Right lobe of liver (tissue), 6 donors: ENCODE measurements around the gene TBC1D23. TPM values are rescaled to one million over a fixed set of nuclear protein-coding genes. Genes with fewer than 3 reads are reported as not detected.

Source experiments
- ATAC-seq, 4 donors: fragments of 200-7000 bp; cut with Tn5 transposase; one replicate each; pipeline ENCODE4 v1.9.1; 2020; ENCODE audit warnings: mild to moderate bottlenecking in 4 of 4, moderate library complexity in 4 of 4
- DNase-seq, 3 donors: peaks; one replicate each; pipeline ENCODE4 v3.0.0-alpha.2; 2020
- H3K27ac ChIP-seq, 3 donors: fragments of 200-600 bp; one replicate each; pipeline ENCODE4 v1.8.0; 2022
- H3K27me3 ChIP-seq, 2 donors: fragments of 200-600 bp; one replicate each; pipeline ENCODE4 v1.8.0; 2022
- H3K36me3 ChIP-seq, 4 donors: fragments of 200-600 bp; sonication (generic) in 1 of 4; one replicate each; pipeline versions ENCODE4 v1.5.1 to v1.8.0; 2017 to 2022; ENCODE audit warnings: control low read depth in 1 of 4
- H3K4me1 ChIP-seq, 4 donors: fragments of 200-600 bp; sonication (generic) in 1 of 4; one replicate each; pipeline versions ENCODE4 v1.5.1 to v1.8.0; 2017 to 2022; ENCODE audit warnings: control low read depth in 1 of 4
- H3K4me3 ChIP-seq, 3 donors: fragments of 200-600 bp; one replicate each; pipeline ENCODE4 v1.8.0; 2022
- H3K9me3 ChIP-seq, 4 donors: fragments of 200-600 bp; sonication (generic) in 1 of 4; one replicate each; pipeline versions ENCODE4 v1.5.1 to v1.8.0; 2017 to 2022; ENCODE audit warnings: control low read depth in 1 of 4
- POLR2A ChIP-seq: fragments of 450-650 bp; IDR thresholded peaks from one replicate; pipeline ENCODE4 v1.6.1; 2017; ENCODE audit warnings: antibody characterized with exemption, mild to moderate bottlenecking
- WGBS: methylation state at CpG from one replicate; pipeline ENCODE4 v1.1.6; 2018; ENCODE audit warnings: low coverage, low lambda C conversion rate; ENCODE audit not compliant: insufficient coverage; ENCODE audit errors: missing lambda C conversion rate; 5-methylcytosine and 5-hydroxymethylcytosine counted together
- intact Hi-C, 2 donors: fragments of 100-400 bp; cut with DNase I; formaldehyde crosslinking; loops; one replicate each; pipeline versions ENCODE4 v1.11.2 to v1.14.1; 2022
- total RNA-seq, 6 experiments: library from RNA; depleted of rRNA in 2 of 6; stranded (reverse); fragments of >200 nt in 2 of 6; fragmentation: NEBNext Ultra II Directional in 3 of 6; extraction: Animal tissue kit (Norgen Biotek cat#: 25700) in 3 of 6; gene quantifications; one replicate each; pipeline versions ENCODE4 v1.1.0 to v1.2.4, GENCODE V29; 2016 to 2023
- TF ChIP-seq, protein P1 (sequence below), 4 donors: fragments of 200-600 bp in 3 of 4; fragments of 450-650 bp in 1 of 4; IDR thresholded peaks; one replicate each; pipeline versions ENCODE4 v1.5.1 to v1.8.0; 2016 to 2022; ENCODE audit warnings: antibody characterized with exemption in 4 of 4, mild to moderate bottlenecking in 2 of 4
- donor health status: DM: no; HTN: yes; CAD: no.
- donor health status: DM: no; HTN: no; CAD: no.
- donor health status: DM: no; HTN: no; CAD: no.
- donor health status: DM: no; HTN: yes; CAD: no.
- donor health status: DM: no; HTN: yes; CAD: no.

Gene TBC1D23
- total RNA-seq, 6 experiments from 2014 or later = 13.9 to 26.2 (median 21.5) TPM

DNA sequence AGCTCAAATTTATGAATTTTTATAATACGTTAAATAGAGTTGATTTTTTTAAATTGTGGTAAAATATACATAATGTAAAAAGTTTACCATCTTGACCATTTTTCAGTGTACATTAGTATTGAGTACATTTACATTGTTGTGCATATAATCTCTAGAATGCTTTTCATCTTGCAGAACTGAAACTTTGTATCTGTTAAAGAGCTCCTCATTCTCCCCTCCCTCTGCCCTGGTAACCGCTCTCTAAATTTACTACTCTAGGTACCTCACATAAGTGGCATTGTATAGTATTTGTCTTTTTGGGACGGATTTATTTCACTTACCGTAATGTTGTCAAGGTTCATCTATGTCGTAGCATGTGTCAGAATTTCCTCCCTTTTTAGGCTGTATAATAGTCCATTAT lies 13.6 kb downstream of the TBC1D23 start:
- ATAC-seq (no peak), DNase-seq (no peak)
- TF ChIP-seq POLR2A = no peak
- TF ChIP-seq, protein P1, sequence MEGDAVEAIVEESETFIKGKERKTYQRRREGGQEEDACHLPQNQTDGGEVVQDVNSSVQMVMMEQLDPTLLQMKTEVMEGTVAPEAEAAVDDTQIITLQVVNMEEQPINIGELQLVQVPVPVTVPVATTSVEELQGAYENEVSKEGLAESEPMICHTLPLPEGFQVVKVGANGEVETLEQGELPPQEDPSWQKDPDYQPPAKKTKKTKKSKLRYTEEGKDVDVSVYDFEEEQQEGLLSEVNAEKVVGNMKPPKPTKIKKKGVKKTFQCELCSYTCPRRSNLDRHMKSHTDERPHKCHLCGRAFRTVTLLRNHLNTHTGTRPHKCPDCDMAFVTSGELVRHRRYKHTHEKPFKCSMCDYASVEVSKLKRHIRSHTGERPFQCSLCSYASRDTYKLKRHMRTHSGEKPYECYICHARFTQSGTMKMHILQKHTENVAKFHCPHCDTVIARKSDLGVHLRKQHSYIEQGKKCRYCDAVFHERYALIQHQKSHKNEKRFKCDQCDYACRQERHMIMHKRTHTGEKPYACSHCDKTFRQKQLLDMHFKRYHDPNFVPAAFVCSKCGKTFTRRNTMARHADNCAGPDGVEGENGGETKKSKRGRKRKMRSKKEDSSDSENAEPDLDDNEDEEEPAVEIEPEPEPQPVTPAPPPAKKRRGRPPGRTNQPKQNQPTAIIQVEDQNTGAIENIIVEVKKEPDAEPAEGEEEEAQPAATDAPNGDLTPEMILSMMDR (IDR thresholded peaks at IDR 0.05) = no peak
- Histone ChIP-seq H3K9me3 (no peaks in the 10 kb centered on the region), H3K4me3 (no peak overlapping the region), H3K36me3 (no peaks in the 10 kb centered on the region), H3K27ac (no peak overlapping the region), H3K4me1 (peaks cover 0 to 6% (median 0%) of the 10 kb centered on the region in 4 donors), H3K27me3 (no peaks in the 10 kb centered on the region)
- intact Hi-C loops = no loop called here
- 93% methylated on average over 5 of the region's 5 CpGs for WGBS

DNA sequence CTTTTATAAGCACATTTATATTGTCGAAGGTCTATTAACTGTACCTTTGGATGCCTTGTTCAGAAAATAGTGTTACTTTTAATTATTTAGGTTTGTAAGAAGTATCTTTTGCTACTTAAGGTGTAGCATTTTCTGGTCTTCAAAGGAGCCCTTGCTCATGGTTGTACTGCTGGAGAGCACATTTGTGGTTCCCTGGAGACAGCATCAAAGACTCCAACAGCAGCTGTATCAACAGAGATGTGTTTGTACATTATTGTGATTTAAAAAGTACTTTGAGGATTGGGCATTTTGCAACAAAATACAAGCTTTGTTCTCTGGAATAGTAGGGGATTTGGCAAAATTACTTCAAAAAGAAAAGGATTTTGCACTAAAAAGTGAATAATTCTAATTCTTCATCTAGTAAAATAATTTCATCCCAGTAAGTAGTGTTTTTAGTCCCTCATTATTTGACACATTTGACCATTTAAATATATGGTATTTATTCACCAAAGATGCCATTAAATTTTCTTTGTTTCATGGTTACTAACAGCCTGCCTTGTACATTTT lies 16.5 kb downstream of the TBC1D23 start:
- H3K27me3 ChIP-seq = no peaks in the 10 kb centered on the region
- H3K9me3 ChIP-seq = no peaks in the 10 kb centered on the region
- no peaks in the 10 kb centered on the region for H3K4me1 ChIP-seq
- H3K4me3 ChIP-seq = no peak overlapping the region
- ATAC-seq (no peak), DNase-seq (no peak)
- TF ChIP-seq POLR2A = no peak
- TF ChIP-seq, protein P1 (IDR thresholded peaks at IDR 0.05) = no peak
- intact Hi-C loops = no loop called here
- WGBS = 75% methylated on average over 1 of the region's 1 CpG
- peaks cover 0 to 24% (median 0%) of the 10 kb centered on the region in 4 donors for H3K36me3 ChIP-seq
- H3K27ac ChIP-seq = no peak overlapping the region

DNA sequence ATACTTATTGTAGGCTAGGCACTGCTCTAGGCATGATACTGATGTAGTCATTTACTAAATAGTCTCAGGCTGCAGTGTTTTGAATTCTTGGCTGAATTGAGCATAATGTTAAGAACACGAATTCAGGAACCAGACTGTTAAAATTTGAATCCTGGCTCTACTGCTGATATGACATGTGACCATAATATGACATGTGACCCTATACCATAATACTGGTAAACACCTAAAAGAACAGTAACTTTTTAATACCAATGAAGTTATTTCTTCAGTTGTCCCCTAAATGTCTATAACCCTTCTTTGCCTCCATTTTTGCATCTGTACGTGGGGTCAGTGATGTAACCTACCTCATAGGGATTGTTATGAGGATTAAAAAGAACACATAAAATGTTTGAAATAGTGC lies 18.1 kb downstream of the TBC1D23 start:
- intact Hi-C loops = no loop called here
- no peaks in the 10 kb centered on the region for H3K4me1 ChIP-seq
- no peak for TF ChIP-seq POLR2A
- TF ChIP-seq, protein P1 (IDR thresholded peaks at IDR 0.05) = no peak
- H3K27ac ChIP-seq = no peak overlapping the region
- no peaks in the 10 kb centered on the region for H3K27me3 ChIP-seq
- ATAC-seq = no peak
- 94% methylated on average over 2 of the region's 2 CpGs for WGBS
- no peaks in the 10 kb centered on the region for H3K9me3 ChIP-seq
- no peak overlapping the region for H3K4me3 ChIP-seq
- peaks cover 0 to 31% (median 0%) of the 10 kb centered on the region in 4 donors for H3K36me3 ChIP-seq
- DNase-seq = no peak

DNA sequence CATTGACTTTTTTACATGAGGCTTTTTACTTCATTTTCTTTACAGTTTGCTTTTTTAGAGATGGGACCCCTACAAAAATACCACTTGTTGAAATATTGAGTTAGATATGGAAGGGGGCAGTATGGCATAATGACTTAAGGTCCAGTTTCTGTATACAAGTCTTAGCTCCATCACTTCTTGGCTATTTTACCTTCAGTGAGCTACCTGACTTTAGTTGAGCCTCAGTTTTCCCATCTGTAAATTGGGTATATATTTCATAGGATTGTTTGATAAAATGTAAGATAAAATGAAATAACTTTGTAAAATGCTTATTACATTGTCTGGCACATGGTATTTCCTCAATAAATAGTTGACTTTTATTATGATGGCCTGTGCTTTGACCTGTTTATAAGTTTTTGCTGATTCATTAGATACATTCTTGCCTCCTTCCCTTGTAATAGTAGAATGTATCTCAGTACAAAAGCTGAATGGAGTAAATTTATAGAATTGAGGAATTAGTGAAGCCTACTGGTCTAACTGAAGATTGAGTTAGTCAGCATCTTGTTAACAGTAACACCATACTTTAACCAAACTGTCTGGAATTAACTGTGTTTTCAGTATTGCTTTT lies 27.6 kb downstream of the TBC1D23 start:
- intact Hi-C loops = no loop called here
- Histone ChIP-seq H3K9me3 (no peaks in the 10 kb centered on the region), H3K27ac (no peak overlapping the region), H3K27me3 (no peaks in the 10 kb centered on the region), H3K4me1 (no peaks in the 10 kb centered on the region), H3K36me3 (peaks cover 0 to 21% (median 2%) of the 10 kb centered on the region in 4 donors), H3K4me3 (no peak overlapping the region)
- DNase-seq (no peak), ATAC-seq (no peak)
- TF ChIP-seq, protein P1 (IDR thresholded peaks at IDR 0.05) = no peak
- TF ChIP-seq POLR2A = no peak
